GM19043 (cell line): ENCODE results near the gene MGMT.

Experiments used
- ATAC-seq: cut with Tn5 transposase; IDR thresholded peaks from one replicate; pipeline ENCODE4 v1.9.1; 2021; ENCODE audit warnings: low read depth; ENCODE audit not compliant: unreplicated experiment

The MGMT gene

GRCh38 chr10:129675027-129675769 lies 208.2 kb downstream of the MGMT start:
- ATAC-seq = no peak

GRCh38 chr10:129676014-129676413 lies 209.0 kb downstream of the MGMT start:
- ATAC-seq = no peak

GRCh38 chr10:129677377-129677927 lies 210.4 kb downstream of the MGMT start:
- ATAC-seq = no peak

GRCh38 chr10:129678186-129678585 lies 211.1 kb downstream of the MGMT start:
- ATAC-seq = no peak

GRCh38 chr10:129679207-129679606 lies 212.2 kb downstream of the MGMT start:
- ATAC-seq = no peak

- ATAC-seq = no peak
Observed at GRCh38 chr10:129680661-129681344, 213.8 kb downstream of the MGMT start.

GRCh38 chr10:129681856-129682255 lies 214.8 kb downstream of the MGMT start:
- no peak for ATAC-seq

GRCh38 chr10:129683519-129683918 lies 216.5 kb downstream of the MGMT start:
- no peak for ATAC-seq

GRCh38 chr10:129683920-129684319 lies 216.9 kb downstream of the MGMT start:
- no peak for ATAC-seq

- no peak for ATAC-seq
Observed at GRCh38 chr10:129685271-129685670, 218.2 kb downstream of the MGMT start.

GRCh38 chr10:129689671-129690071 lies 222.6 kb downstream of the MGMT start:
- no peak for ATAC-seq

GRCh38 chr10:129690248-129691070 lies 223.4 kb downstream of the MGMT start:
- ATAC-seq = no peak

GRCh38 chr10:129692695-129693094 lies 225.7 kb downstream of the MGMT start:
- no peak for ATAC-seq

- ATAC-seq = no peak
Observed at GRCh38 chr10:129693382-129693781, 226.3 kb downstream of the MGMT start.

- no peak for ATAC-seq
Observed at GRCh38 chr10:129694184-129694583, 227.1 kb downstream of the MGMT start.

- no peak for ATAC-seq
Observed at GRCh38 chr10:129694691-129695243, 227.7 kb downstream of the MGMT start.

- no peak for ATAC-seq
Observed at GRCh38 chr10:129695671-129696070, 228.6 kb downstream of the MGMT start.

- ATAC-seq = no peak
Observed at GRCh38 chr10:129696636-129697035, 229.6 kb downstream of the MGMT start.

GRCh38 chr10:129697463-129698247 lies 230.6 kb downstream of the MGMT start:
- no peak for ATAC-seq
